ENCODE data around the gene TRIM9.

TRIM9 gene

DNA sequence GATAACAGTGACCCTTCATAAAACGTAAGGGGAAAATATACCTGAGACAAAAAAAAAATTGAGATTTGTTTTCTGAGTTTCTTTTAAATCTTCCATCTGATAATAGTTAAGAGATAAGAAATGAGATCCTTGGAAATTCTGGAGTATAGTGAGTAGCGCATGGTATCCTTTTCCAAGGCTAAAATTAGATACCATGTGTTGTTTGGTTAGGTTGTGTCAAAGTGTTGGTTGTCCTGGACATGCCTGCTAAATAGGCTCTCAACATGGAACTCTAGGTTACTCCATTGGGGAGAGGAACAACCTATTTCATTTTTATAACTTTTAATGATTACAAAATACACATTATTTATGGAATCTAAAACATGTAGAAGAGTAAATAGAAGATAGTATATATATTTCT is 165.4 kb downstream of the TRIM9 start:
- DNase-seq: no peak

DNA sequence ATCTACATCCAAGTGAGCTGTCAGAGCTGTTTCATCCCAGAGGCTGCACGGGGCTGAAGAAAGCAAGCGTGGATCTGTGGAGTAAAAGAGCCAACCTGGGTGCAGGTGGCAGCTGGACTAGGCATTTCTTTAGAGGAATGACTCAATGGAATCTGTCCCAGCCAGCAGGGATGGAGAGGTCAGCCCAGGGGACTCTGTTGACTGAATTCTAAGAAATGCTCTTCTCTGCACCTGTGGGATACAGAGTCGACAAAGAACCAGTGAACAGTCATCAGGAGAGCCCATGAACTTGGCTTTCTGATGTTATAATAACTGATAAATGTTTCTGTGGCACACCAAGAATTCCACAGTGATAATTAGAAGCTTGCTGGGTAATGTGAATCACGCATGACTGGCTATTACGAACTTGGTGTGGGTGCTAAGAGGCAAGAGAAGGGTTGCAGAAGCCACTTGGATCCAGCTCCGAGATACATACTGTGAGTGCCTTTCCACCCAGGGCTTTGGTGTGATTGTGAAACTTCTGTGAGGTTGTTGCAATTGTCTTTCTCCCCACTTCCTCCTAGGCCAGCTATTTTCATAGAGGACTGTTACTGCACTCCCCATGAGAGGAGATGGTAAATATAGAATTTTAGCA is 166.8 kb downstream of the TRIM9 start:
- no peak for DNase-seq

DNA sequence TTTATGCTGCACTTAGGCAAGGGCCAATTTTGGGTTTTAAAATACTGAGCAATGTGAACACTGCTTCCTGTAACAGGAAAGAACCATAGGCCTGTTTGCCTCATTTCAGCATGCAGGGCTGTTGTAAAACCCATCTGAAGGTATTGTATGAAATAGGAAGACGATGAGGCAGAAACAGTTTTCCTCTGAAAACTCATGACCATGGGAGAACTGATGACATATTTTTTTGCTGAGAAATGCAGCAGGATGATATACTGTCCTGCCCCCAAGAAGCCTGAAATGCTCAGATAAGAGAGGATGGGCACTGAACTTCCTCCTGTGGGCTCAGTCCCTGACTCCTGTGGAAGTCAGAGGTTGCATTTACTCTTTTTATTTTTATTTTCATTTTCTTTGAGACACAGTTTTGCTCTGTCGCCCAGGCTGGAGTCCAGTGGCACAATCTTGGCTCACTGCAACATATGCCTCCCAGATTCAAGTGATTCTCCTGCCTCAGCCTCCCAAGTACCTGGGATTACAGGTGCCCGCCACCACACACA is 168.0 kb downstream of the TRIM9 start:
- DNase-seq: no peak
